Endothelial cell of umbilical vein (primary cell): Measurements from ENCODE around the gene PCDH9. TPM values are rescaled to one million over a fixed set of nuclear protein-coding genes. Genes with fewer than 3 reads are reported as not detected.

Experiments
- BruUV-seq: library from RNA; stranded (reverse); fragments of 400-500 nt; replicated peaks from 2 replicates; lab custom pipeline; 2021; lab: Mats Ljungman, UMichigan
- CTCF ChIA-PET: fragments of 300-600, 350-600 bp; sonication (Branson Sonifier 250); formaldehyde crosslinking; loops from one replicate; lab custom pipeline; 2021; ENCODE audit warnings: antibody characterized with exemption, inconsistent platforms; lab: Charles Lee
- POLR2A ChIA-PET: fragments of 300-600, 350-600 bp; sonication (Branson Sonifier 250); formaldehyde crosslinking; loops from one replicate; lab custom pipeline; 2021; ENCODE audit warnings: antibody characterized with exemption, inconsistent platforms; lab: Charles Lee
- DNase-seq: peaks from one replicate; pipeline ENCODE4 v3.0.0-alpha.2; 2011; ENCODE audit warnings: low read depth, low spot score
- FAIRE-seq: peaks from 2 replicates; lab custom pipeline; 2011; peaks lifted over from hg19 to GRCh38; lab: Jason Lieb, UNC
- H2AFZ ChIP-seq: 2 replicates; pipeline ENCODE4 v1.6.0; 2012; ENCODE audit warnings: low read depth, low read length, control low read depth, inconsistent platforms
- H3K27ac ChIP-seq: 2 replicates; pipeline ENCODE4 v1.5.1; 2011; ENCODE audit warnings: low read depth, mild to moderate bottlenecking, control low read depth, low read length, moderate library complexity; ENCODE audit not compliant: insufficient read depth
- H3K27me3 ChIP-seq, 2 experiments: 2 replicates each; pipeline versions ENCODE4 v1.6.0 to v1.6.1; 2011; ENCODE audit warnings: low read length in 2 of 2, mixed read lengths in 1 of 2; ENCODE audit not compliant: control insufficient read depth in 2 of 2, insufficient read depth in 2 of 2
- H3K36me3 ChIP-seq, 2 experiments: 2 replicates in 1 of 2; 3 replicates in 1 of 2; pipeline ENCODE4 v1.5.1; 2011; ENCODE audit warnings: low read length in 2 of 2, mild to moderate bottlenecking in 1 of 2, moderate library complexity in 1 of 2; ENCODE audit not compliant: control insufficient read depth in 2 of 2, insufficient read depth in 2 of 2; ENCODE audit errors: extremely low read depth in 1 of 2
- H3K4me1 ChIP-seq: 3 replicates; pipeline ENCODE4 v1.5.1; 2011; ENCODE audit warnings: mild to moderate bottlenecking, low read length; ENCODE audit not compliant: control insufficient read depth, insufficient read depth; ENCODE audit errors: extremely low read depth
- H3K4me2 ChIP-seq: 2 replicates; pipeline ENCODE4 v1.6.1; 2011; ENCODE audit warnings: low read length, control low read depth, mixed read lengths; ENCODE audit not compliant: insufficient read depth
- H3K4me3 ChIP-seq, 3 experiments: fragments of 200-600 bp in 1 of 3; sonication (generic), shearing (Covaris generic) in 1 of 3; replicated peaks in 1 of 3; 2 replicates each; pipeline ENCODE4 v1.5.1; 2011 to 2016; ENCODE audit warnings: control low read depth in 3 of 3, low read length in 3 of 3, mild to moderate bottlenecking in 2 of 3, inconsistent platforms in 1 of 3, low read depth in 1 of 3, moderate library complexity in 1 of 3; ENCODE audit not compliant: insufficient read depth in 1 of 3
- H3K79me2 ChIP-seq: 2 replicates; pipeline ENCODE4 v1.6.0; 2012; ENCODE audit warnings: low read length, inconsistent platforms; ENCODE audit not compliant: control insufficient read depth, insufficient read depth
- H3K9ac ChIP-seq: replicated peaks from 2 replicates; pipeline ENCODE3; 2011; ENCODE audit warnings: low read length, control low read depth; ENCODE audit not compliant: insufficient read depth; ENCODE audit errors: extremely low read depth
- H3K9me1 ChIP-seq: replicated peaks from 3 replicates; pipeline ENCODE4 v1.6.0; 2011; ENCODE audit warnings: mild to moderate bottlenecking, low read length; ENCODE audit not compliant: control insufficient read depth, insufficient read depth; ENCODE audit errors: extremely low read depth
- H3K9me3 ChIP-seq: replicated peaks from 2 replicates; pipeline ENCODE4 v1.5.1; 2012; ENCODE audit warnings: low read length, inconsistent platforms; ENCODE audit not compliant: control insufficient read depth, insufficient read depth
- H4K20me1 ChIP-seq: replicated peaks from 2 replicates; pipeline ENCODE3; 2011; ENCODE audit warnings: mild to moderate bottlenecking, low read length; ENCODE audit not compliant: control insufficient read depth, insufficient read depth; ENCODE audit errors: extremely low read depth
- CTCF ChIP-seq, 2 donors: IDR thresholded peaks; 1 replicate in 1 of 2; 2 replicates in 1 of 2; pipeline ENCODE4 v1.5.1; 2011; ENCODE audit warnings: low read length in 2 of 2, mild to moderate bottlenecking in 2 of 2, moderate library complexity in 2 of 2, control low read depth in 1 of 2, inconsistent platforms in 1 of 2, low read depth in 1 of 2; ENCODE audit not compliant: insufficient read depth in 1 of 2; ENCODE audit errors: extremely low read depth in 1 of 2
- EZH2 ChIP-seq: IDR thresholded peaks from 2 replicates; pipeline ENCODE4 v1.6.1; 2012; ENCODE audit warnings: borderline replicate concordance, low read depth, mild to moderate bottlenecking, moderate library complexity, low read length, inconsistent platforms; ENCODE audit not compliant: severe bottlenecking
- FOS ChIP-seq: IDR thresholded peaks from 2 replicates; pipeline ENCODE4 v1.6.1; 2011; ENCODE audit warnings: mild to moderate bottlenecking, low read length, moderate library complexity, borderline replicate concordance; ENCODE audit not compliant: insufficient read depth
- GATA2 ChIP-seq: IDR thresholded peaks from 2 replicates; pipeline ENCODE4 v1.7.0; 2011; ENCODE audit warnings: low read depth, mild to moderate bottlenecking, moderate library complexity, mixed read lengths, low read length; ENCODE audit not compliant: insufficient read length, insufficient read depth
- JUN ChIP-seq: IDR thresholded peaks from 2 replicates; pipeline ENCODE4 v1.6.1; 2011; ENCODE audit warnings: borderline replicate concordance, low read depth; ENCODE audit not compliant: insufficient read length, insufficient read depth
- MAX ChIP-seq: IDR thresholded peaks from 2 replicates; pipeline ENCODE4 v1.6.1; 2011; ENCODE audit not compliant: insufficient read depth, insufficient read length
- MYC ChIP-seq: IDR thresholded peaks from one replicate; pipeline ENCODE4 v1.6.1; 2011; ENCODE audit warnings: mild to moderate bottlenecking, low read depth, low read length
- POLR2A ChIP-seq: IDR thresholded peaks from 2 replicates; pipeline ENCODE4 v1.6.1; 2012; ENCODE audit warnings: low read depth, mild to moderate bottlenecking, control low read depth, low read length
- POLR2AphosphoS5 ChIP-seq: IDR thresholded peaks from 2 replicates; pipeline ENCODE4 v1.6.1; 2012; ENCODE audit warnings: low read depth, mild to moderate bottlenecking, control low read depth, low read length, moderate library complexity; ENCODE audit not compliant: insufficient read depth
- dilution Hi-C: fragments of 300-500 bp; cut with MboI; formaldehyde crosslinking; loops from one replicate; pipeline ENCODE4 v1.15.0; 2019; ENCODE audit warnings: low sequenced_read_pairs; ENCODE audit not compliant: extremely low pct_ligation_motif_present
- intact Hi-C: fragments of 100-400 bp; cut with micrococcal nuclease; formaldehyde crosslinking; loops from one replicate; pipeline ENCODE4 v1.10.0; 2022
- polyA plus RNA-seq, 4 experiments: library from polyadenylated mRNA; depleted of rRNA in 3 of 4; stranded (reverse) in 3 of 4; unstranded in 1 of 4; fragments of >200 nt; gene quantifications; 2 replicates each; pipeline versions ENCODE4 v1.2.1 to v1.2.3, GENCODE V29; 2011 to 2012; ENCODE audit warnings: missing spikeins in 1 of 4
- total RNA-seq: library from RNA; stranded (reverse); gene quantifications from 2 replicates; pipeline ENCODE4 v1.2.3, GENCODE V29; 2021

PCDH9 gene
- total and polyA plus RNA-seq, 2 donors (not counting 3 experiments of a cell fraction or from before 2014, with no cell fraction given) = 1.1 to 5.2 TPM

- H3K27ac ChIP-seq = no peak overlapping the region
- TF ChIP-seq POLR2A (no peak), POLR2AphosphoS5 (no peak), CTCF (IDR thresholded peaks at IDR 0.05; ENCODE audit: extremely low read depth in 1 of 2, insufficient read depth in 1 of 2, low read depth in 1 of 2, low read length in 2 of 2) (no peak), FOS (no peak), MAX (no peak), MYC (no peak), EZH2 (no peak), GATA2 (no peak), JUN (no peak)
- H3K9me1 ChIP-seq = no peaks in the 10 kb centered on the region
- H4K20me1 ChIP-seq = no peaks in the 10 kb centered on the region
- H3K79me2 ChIP-seq = no peaks in the 10 kb centered on the region
- no peak overlapping the region for H3K4me3 ChIP-seq
- DNase-seq (no peak), FAIRE-seq (no peak)
- POLR2A ChIA-PET = no interaction called here
- BruUV-seq = no TSS peak
- H3K9ac ChIP-seq = no peak overlapping the region
- no peaks in the 10 kb centered on the region for H3K9me3 ChIP-seq
- CTCF ChIA-PET = interaction anchor here (0.6 to 1.0 kb wide), 2 partner anchors 11 to 421 kb away, joined by 3 read pairs; no protein-coding TSS in a partner anchor
- H3K36me3 ChIP-seq = no peaks in the 10 kb centered on the region
- no peaks in the 10 kb centered on the region for H3K27me3 ChIP-seq
- H2AFZ ChIP-seq = no peak overlapping the region
- no peak overlapping the region for H3K4me2 ChIP-seq
- dilution Hi-C loops (no loop called here), intact Hi-C loops (no loop called here)
- H3K4me1 ChIP-seq = no peaks in the 10 kb centered on the region
Observed at GRCh38 chr13:66807251-66807650, 422.9 kb downstream of the PCDH9 start.
